Measurements from ENCODE around the gene SLC39A8. TPM values are rescaled to one million over a fixed set of nuclear protein-coding genes. Genes with fewer than 3 reads are reported as not detected.

SLC39A8 gene
- total RNA-seq, 1 donor from 2014 or later, result 27.7 TPM

GRCh38 chr4:102316585-102316984 lies 28.7 kb downstream of the SLC39A8 start:
- intact Hi-C loops (cut with DNase I), result no loop called here
- TF ChIP-seq POLR2A (IDR thresholded peaks at IDR 0.05), result no peak
- no peak for TF ChIP-seq CTCF (IDR thresholded peaks at IDR 0.05)
- no peak for TF ChIP-seq POLR2AphosphoS5 (IDR thresholded peaks at IDR 0.05; ENCODE audit: insufficient read depth in 1 of 2, low read depth in 1 of 2)

GRCh38 chr4:102315532-102315931 lies 29.8 kb downstream of the SLC39A8 start:
- Histone ChIP-seq H3K9me3 (no peaks in the 10 kb centered on the region), H3K27ac (no peak overlapping the region), H3K27me3 (no peaks in the 10 kb centered on the region), H3K36me3 (no peaks in the 10 kb centered on the region), H3K4me3 (no peak overlapping the region), H3K4me1 (peaks cover 14% of the 10 kb centered on the region)
- no peak for DNase-seq (ENCODE audit: extremely low spot score in 2 of 2)
- no peak for TF ChIP-seq POLR2AphosphoS5 (IDR thresholded peaks at IDR 0.05; ENCODE audit: insufficient read depth in 1 of 2, low read depth in 1 of 2)
- TF ChIP-seq POLR2A (IDR thresholded peaks at IDR 0.05), result no peak
- no peak for TF ChIP-seq CTCF (IDR thresholded peaks at IDR 0.05)
- intact Hi-C loops (cut with DNase I), result no loop called here

More at GRCh38 chr4:102316585-102316984, 28.7 kb downstream of the SLC39A8 start:
- Histone ChIP-seq H3K27me3 (no peaks in the 10 kb centered on the region), H3K4me1 (peaks cover 14% of the 10 kb centered on the region), H3K9me3 (no peaks in the 10 kb centered on the region), H3K36me3 (no peaks in the 10 kb centered on the region), H3K4me3 (no peak overlapping the region), H3K27ac (no peak overlapping the region)
- DNase-seq (ENCODE audit: extremely low spot score in 2 of 2), result no peak

- TF ChIP-seq POLR2AphosphoS5 (IDR thresholded peaks at IDR 0.05; ENCODE audit: insufficient read depth in 1 of 2, low read depth in 1 of 2), result no peak
- no peak for TF ChIP-seq CTCF (IDR thresholded peaks at IDR 0.05)
- no peak for TF ChIP-seq POLR2A (IDR thresholded peaks at IDR 0.05)
- Histone ChIP-seq H3K4me3 (no peak overlapping the region), H3K36me3 (no peaks in the 10 kb centered on the region), H3K27ac (no peak overlapping the region), H3K4me1 (peaks cover 13% of the 10 kb centered on the region), H3K9me3 (no peaks in the 10 kb centered on the region), H3K27me3 (no peaks in the 10 kb centered on the region)
- intact Hi-C loops (cut with DNase I), result no loop called here
- no peak for DNase-seq (ENCODE audit: extremely low spot score in 2 of 2)
Observed at GRCh38 chr4:102312417-102312816, 32.9 kb downstream of the SLC39A8 start.

- no peak overlapping the region for H3K4me3 ChIP-seq
- intact Hi-C loops (cut with DNase I), result no loop called here
- H3K27ac ChIP-seq, result no peak overlapping the region
- H3K9me3 ChIP-seq, result no peaks in the 10 kb centered on the region
- no peaks in the 10 kb centered on the region for H3K36me3 ChIP-seq
- DNase-seq (ENCODE audit: extremely low spot score in 2 of 2), result no peak
- no peaks in the 10 kb centered on the region for H3K27me3 ChIP-seq
- TF ChIP-seq POLR2AphosphoS5 (IDR thresholded peaks at IDR 0.05; ENCODE audit: insufficient read depth in 1 of 2, low read depth in 1 of 2), result no peak
- no peak for TF ChIP-seq POLR2A (IDR thresholded peaks at IDR 0.05)
- TF ChIP-seq CTCF (IDR thresholded peaks at IDR 0.05), result no peak
- H3K4me1 ChIP-seq, result peaks cover 13% of the 10 kb centered on the region
Observed at GRCh38 chr4:102311912-102312311, 33.4 kb downstream of the SLC39A8 start.

- H3K9me3 ChIP-seq, result no peaks in the 10 kb centered on the region
- no peaks in the 10 kb centered on the region for H3K27me3 ChIP-seq
- no peak for DNase-seq (ENCODE audit: extremely low spot score in 2 of 2)
- no peak for TF ChIP-seq POLR2AphosphoS5 (IDR thresholded peaks at IDR 0.05; ENCODE audit: insufficient read depth in 1 of 2, low read depth in 1 of 2)
- TF ChIP-seq CTCF (IDR thresholded peaks at IDR 0.05), result no peak
- no peak for TF ChIP-seq POLR2A (IDR thresholded peaks at IDR 0.05)
- no peak overlapping the region for H3K4me3 ChIP-seq
- H3K27ac ChIP-seq, result no peak overlapping the region
- H3K36me3 ChIP-seq, result no peaks in the 10 kb centered on the region
- intact Hi-C loops (cut with DNase I), result no loop called here
- peaks cover 13% of the 10 kb centered on the region for H3K4me1 ChIP-seq
Observed at GRCh38 chr4:102311407-102311806, 33.9 kb downstream of the SLC39A8 start.

All from vagina (tissue), 2 donors.